Measurements from ENCODE around the gene RILP.

RILP gene

GRCh38 chr17:1597861-1598342, 51.8 kb downstream of the RILP start:
- DNase-seq: no peak

Data from NCI-H69 (cell line).